Activated naive CD4-positive, alpha-beta T cell treated with Interleukin-2 at 50 U/mL for 16 hours (primary cell): ENCODE results near the gene RBBP7.

Experiments used
- DNase-seq: peaks from one replicate; pipeline ENCODE4 v3.0.0-alpha.2; 2020

Gene RBBP7

DNA sequence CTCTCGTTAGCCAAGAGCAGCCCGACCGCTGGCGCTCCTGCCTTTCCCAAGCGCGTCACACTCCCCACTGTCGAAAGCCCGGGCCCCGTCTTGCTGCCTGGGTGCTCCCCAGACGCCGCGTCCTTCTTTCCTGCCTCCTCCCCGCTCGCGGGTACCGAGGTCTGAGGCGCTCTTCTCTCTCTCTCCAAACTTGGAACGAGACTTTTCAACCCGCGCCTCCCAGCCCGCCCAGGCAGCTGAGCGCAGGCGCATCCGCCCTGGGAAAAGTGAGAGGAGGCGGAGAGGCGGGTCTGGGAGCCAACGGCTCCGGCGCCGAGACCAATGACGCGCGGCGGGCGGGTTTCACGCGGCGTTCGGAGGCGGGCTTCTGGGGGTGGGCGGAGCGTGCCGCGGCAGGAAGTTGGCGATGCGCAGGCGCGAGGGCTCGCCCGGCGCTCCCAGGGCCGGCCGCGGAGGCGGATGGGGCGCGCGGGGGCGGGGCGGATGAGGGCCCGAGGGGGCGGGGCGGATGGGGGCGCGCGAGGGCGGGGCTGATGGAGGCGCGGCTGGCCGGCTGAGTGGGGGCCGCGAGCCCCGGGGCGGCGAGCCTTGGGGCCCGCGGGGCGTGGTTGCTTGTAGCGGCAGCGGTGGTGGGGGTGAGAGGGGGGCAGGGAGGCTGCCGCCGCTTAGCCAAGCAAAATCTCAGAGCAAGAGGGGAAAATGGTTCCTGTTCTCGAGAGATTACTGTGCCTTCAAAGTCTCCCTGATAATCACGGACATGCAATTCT lies at the start of gene RBBP7:
TSS of gene RBBP7 (minus strand) at position 268 of the 767 bp plus-strand sequence. CDS start 309 bp downstream, outside the sequence.
- peak; percentile 89 for DNase-seq

GRCh38 chrX:16918979-16919378 lies 48.8 kb upstream of the RBBP7 start:
- DNase-seq = no peak

GRCh38 chrX:16917120-16917519 lies 47.0 kb upstream of the RBBP7 start:
- DNase-seq = no peak

DNA sequence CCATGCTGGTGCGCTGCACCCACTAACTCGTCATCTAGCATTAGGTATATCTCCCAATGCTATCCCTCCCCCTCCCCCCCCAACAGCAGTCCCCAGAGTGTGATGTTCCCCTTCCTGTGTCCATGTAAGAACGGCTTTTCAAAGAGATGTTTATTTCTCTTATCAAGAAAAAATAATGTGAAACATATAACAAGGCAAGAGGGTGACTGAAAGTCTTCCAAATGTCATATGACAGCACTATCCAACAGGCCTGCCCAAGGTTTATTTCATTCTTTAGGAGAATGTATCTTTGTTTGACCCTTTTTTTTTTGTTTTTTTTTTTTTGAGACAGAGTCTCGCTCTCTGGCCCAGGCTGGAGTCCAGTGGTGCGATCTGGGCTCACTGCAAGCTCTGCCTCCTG lies 46.4 kb upstream of the RBBP7 start:
- DNase-seq = no peak

GRCh38 chrX:16914058-16914457 lies 43.9 kb upstream of the RBBP7 start:
- no peak for DNase-seq

DNA sequence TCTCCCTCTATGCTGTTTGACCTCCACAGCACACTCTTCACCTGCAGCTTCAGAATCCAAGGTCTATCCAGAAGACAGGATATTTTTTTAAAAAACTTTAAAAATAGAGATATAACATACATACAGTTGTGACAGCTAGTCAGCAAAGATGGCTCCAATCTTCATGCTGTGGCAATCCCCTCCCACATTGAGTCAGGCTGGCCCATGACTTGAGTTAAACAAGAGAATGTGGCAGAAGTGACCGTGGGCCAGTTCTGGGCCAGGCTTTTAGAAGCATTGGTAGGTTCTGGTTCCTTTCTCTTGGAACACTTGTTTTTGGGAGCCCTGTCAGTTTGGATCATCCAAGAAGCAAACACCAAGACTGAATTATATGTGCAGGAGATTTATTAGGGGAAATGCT lies 40.2 kb upstream of the RBBP7 start:
- no peak for DNase-seq

DNA sequence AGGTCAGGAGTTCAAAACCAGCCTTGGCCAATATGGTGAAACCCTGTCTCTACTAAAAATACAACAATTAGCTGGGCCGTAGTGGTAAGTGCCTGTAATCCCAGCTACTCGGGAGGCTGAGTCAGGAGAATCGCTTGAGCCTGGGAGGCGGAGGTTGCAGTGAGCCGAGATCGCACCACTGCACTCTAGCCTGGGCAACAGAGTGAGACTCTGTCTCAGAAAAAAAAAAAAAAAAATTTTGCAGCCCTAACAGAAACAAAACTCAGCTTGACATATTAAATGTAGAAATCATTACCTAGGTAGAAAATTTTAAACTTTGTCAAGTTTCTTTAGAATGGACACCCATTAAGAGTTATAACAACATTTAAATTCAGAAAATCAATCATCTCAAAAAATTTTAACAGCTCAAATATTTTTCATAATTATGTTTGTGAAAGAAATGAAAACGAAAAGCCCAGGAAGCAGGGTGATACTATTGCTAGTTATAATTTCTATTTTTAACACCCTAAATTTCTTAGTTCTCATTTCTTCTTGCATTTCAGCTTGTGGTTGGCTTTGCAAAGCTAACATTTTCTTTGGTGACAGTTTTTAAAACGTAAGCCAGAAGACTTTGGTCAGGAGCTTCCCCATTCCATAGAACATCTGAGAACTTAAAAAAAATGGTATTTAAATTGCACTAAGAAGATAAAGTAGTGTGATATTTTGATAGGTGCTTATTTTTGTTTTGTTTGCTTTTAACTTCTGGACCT lies 33.3 kb upstream of the RBBP7 start:
- DNase-seq = no peak

DNA sequence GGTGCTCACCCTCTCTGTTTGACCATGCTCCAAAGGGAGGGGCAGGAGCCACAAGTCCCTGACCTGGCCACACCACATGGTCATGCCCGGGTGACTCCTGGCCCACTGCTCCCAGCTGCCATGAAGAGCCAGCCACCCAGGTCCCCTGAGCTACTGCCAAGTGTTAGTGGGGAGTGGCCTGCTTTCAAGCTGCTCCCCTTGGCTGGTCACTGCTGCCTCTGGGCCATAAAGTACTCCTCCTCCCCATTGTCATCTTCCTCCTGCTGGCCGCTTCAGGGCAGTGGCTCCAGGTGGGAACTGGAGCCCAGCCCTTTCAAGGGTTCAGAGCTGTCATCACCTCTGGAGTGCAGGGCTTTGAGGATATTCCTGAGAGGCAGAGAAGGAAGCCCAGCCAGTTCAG lies 27.3 kb upstream of the RBBP7 start:
- DNase-seq = no peak

GRCh38 chrX:16892504-16893362 lies 22.6 kb upstream of the RBBP7 start:
- DNase-seq = peak; percentile 48

DNA sequence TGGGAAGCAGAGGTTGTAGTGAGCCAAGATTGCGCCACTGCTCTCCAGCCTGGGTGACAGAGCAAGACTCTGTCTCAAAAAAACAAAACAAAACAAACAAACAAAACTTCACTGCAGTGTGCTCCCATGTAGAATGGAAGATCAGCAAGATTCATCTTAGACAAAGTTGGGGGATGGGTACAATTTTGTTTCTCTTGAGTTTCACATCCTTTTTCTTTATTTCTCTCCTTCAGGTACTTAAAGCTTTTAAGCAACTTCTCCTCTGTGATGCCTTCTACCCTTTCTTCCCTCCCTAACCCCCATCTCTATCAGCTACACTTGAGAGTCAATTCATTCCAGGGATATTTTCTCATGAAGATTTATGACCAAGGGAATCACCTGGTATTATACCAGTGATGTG lies 15.5 kb upstream of the RBBP7 start:
- DNase-seq = no peak

DNA sequence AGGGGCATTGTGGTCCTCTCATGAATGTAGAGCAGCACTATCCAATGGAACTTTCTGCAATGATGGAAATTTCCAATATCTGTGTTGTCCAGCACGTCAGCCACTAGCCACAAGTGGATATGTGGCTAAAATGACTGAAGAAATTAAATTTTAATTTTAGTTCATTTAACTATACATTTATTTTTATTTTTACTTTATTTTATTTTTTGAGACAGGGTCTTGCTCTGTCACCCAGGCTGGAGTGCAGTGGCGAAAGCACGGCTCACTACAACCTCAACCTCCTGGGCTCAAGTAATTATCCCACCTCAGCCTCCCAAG lies 13.3 kb upstream of the RBBP7 start:
- DNase-seq = no peak

- DNase-seq = peak; percentile 70
These were observed 12.7 kb upstream of the RBBP7 start for GRCh38 chrX:16882702-16883486.

DNA sequence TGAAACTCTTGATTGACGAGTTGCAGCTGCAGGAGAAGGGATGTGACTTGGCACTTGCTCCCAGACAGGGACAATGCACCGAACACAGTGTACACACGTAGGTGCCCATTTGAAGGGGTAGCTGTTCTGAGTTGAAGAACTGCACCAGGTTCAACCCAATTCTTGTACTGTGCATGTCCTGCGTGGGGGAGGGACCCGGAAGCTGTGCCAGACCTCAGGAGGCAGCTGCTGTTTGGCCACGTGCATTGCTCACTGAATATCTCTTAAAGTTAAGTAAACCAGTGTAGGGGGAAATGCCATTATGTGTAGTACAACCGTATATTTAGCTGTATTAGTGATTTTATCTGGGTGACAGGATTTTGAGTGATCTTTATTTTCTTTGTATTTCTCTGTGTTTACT lies 12.0 kb upstream of the RBBP7 start:
- DNase-seq = no peak

DNA sequence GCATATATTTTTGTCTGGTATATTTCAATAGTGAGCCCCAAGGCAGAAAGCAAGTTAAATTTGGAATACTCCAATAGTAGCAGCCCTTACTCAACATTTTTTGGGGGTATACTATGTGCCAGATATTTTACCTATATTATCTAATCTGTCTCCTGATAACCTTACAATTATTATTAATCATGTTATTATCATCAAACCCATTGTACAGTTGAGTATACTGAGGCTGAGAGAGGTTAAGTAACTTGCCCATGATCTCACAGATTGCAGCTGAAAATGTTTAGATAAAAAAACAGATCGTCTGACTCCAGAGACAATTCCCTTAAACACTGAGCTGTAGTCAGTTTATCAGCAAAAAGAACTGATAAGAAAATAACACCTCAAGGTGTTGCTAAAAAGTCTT lies 6.5 kb upstream of the RBBP7 start:
- no peak for DNase-seq

DNA sequence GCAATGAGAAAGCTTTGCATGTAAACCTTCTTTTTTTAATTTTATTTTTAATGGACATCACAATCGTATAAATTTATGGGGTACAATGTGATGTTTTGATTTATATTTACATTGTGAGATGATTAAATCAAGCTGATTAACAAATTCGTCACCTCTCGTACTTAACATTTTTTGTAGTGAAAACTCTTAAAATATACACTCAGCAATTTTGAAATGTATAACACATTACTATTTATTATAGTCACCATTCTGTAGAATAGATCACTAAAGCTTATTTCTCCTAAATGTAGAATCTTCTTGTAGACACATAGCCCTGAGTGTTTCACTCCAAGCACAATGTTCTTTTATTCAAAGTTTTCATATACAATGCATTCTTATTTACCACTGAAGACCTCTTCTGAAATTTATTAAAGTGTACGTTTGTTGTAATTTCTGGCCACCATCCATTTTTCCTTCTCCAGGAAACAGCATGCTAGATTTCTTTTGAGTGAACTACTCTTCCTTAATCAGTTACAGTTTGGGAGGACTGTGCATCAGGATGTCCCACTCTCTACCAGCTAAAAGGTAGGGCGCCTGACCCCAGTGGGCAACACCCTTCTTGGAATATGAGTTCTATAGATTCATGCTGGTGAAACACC lies 4.4 kb upstream of the RBBP7 start:
- no peak for DNase-seq

DNA sequence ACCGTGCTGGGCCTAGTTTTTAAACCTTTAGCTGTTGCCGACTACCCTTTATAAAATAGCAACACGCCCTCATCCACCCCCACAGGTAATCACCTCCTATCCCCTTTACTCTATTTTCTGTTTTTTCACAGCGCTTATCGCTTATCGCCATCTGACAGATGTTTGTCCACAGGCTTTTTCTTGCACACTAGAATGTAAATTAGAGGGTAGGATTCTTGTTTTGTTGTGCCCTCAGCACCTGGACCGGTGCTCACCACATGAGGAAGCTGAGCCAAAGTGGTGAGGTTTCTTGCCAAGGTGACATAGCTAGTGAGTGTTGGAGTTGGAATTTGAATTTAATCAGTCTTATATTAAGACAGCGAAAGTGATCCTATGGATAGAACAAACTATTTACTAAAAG lies 2.9 kb upstream of the RBBP7 start:
- DNase-seq = no peak

GRCh38 chrX:16870862-16871815 lies 977 bp upstream of the RBBP7 start:
- DNase-seq = no peak

GRCh38 chrX:16869393-16870094 lies 618 bp downstream of the RBBP7 start:
- peak; percentile 56 for DNase-seq

DNA sequence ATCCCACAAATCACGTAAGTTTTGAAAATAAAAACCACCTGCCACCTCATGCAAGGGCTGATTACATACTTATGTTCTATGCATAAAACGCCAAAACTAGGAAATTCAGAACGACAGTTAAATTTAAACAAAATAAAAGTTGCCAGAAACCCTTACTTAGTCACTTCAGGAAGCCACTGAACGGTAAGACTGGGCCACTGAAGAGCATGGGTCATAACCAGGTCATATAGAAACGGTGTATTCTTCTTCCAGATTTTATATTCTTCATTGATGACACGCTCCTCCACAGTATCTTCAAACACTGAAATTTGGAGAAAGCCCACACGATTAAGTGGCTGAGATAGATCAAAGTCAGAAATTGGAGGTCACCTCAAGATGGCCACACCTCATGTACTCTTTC lies 1.2 kb downstream of the RBBP7 start:
- no peak for DNase-seq

GRCh38 chrX:16867947-16868346 lies 2.2 kb downstream of the RBBP7 start:
- DNase-seq = no peak
